GM12874 (cell line): Measurements from ENCODE around the gene FBXL14.

Experiments
- CTCF ChIP-seq: IDR thresholded peaks from 2 replicates; pipeline ENCODE4 v1.5.1; 2011; ENCODE audit warnings: low read depth, mild to moderate bottlenecking, control low read depth, low read length, moderate library complexity; ENCODE audit not compliant: insufficient read depth

Gene FBXL14

GRCh38 chr12:1540690-1541089 lies 53.7 kb downstream of the FBXL14 start:
- TF ChIP-seq CTCF = no peak

GRCh38 chr12:1539135-1539534 lies 55.2 kb downstream of the FBXL14 start:
- TF ChIP-seq CTCF = no peak

- TF ChIP-seq CTCF = no peak
Measured at GRCh38 chr12:1536817-1537216, 57.6 kb downstream of the FBXL14 start.

GRCh38 chr12:1534748-1535147 lies 59.6 kb downstream of the FBXL14 start:
- no peak for TF ChIP-seq CTCF

GRCh38 chr12:1533602-1534304 lies 60.6 kb downstream of the FBXL14 start:
- TF ChIP-seq CTCF = no peak

- peak; percentile 37 for TF ChIP-seq CTCF
Measured at GRCh38 chr12:1533205-1533601, 61.2 kb downstream of the FBXL14 start.

GRCh38 chr12:1532375-1533165 lies 61.8 kb downstream of the FBXL14 start:
- no peak for TF ChIP-seq CTCF
